ENCODE results near the gene IL17RE.

- TF ChIP-seq SIN3A (IDR thresholded peaks at IDR 0.05; ENCODE audit: borderline replicate concordance, insufficient read depth, low read length) = no peak
- TF ChIP-seq POLR2AphosphoS5 (IDR thresholded peaks at IDR 0.05; ENCODE audit: low read depth, low read length) = no peak
- no peak for TF ChIP-seq REST (IDR thresholded peaks at IDR 0.05; ENCODE audit: insufficient read depth in 1 of 2, low read depth in 2 of 2, low read length in 2 of 2)
- no peak for TF ChIP-seq TAF1 (IDR thresholded peaks at IDR 0.05; ENCODE audit: borderline replicate concordance, insufficient read depth, low read length)
Observed at GRCh38 chr3:9928158-9928557, 25.5 kb downstream of the IL17RE start.

Data from PFSK-1 (cell line).